ENCODE data around the gene CNTN5. TPM values are rescaled to one million over a fixed set of nuclear protein-coding genes. Genes with fewer than 3 reads are reported as not detected.
"Not testable (repeated sequence)": the region's sequence is repeated elsewhere in the genome, so short reads cannot be mapped to it uniquely, and the experiment has no call there.

Gene CNTN5
- total RNA-seq, 1 donor from 2014 or later = not detected

DNA sequence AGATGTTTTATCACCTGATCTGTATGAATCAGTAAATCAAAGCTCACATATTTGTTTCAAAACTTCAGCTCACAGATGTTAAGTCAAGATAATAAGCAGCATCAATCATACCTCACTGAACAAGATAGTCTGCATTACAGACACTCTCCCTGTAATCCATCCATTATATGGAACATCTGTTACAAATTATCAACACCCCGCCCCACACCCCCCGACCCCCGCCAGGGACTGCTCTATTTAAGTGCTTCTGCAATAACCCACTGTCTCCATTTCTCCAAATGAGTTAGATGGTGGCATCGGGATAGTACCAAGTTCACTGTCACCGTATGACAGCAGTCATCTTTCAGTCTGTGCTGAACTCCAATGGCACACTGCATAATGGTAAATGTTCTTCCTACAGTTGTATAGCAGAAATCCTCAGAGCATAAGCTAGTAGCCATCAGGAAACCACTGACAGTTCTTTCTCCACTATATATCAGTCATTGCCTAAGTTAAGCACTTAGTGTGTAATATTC, 1219.3 kb downstream of the CNTN5 start:
- Histone ChIP-seq H3K9me3 (no peaks in the 10 kb centered on the region), H3K4me1 (no peaks in the 10 kb centered on the region), H3K27me3 (no peaks in the 10 kb centered on the region), H3K4me3 (no peak overlapping the region), H3K27ac (no peak overlapping the region), H3K36me3 (no peaks in the 10 kb centered on the region)
- TF ChIP-seq CTCF (IDR thresholded peaks at IDR 0.05) = no peak
- DNase-seq (no peak), ATAC-seq (no peak)
- intact Hi-C loops (cut with DNase I) = no loop called here

DNA sequence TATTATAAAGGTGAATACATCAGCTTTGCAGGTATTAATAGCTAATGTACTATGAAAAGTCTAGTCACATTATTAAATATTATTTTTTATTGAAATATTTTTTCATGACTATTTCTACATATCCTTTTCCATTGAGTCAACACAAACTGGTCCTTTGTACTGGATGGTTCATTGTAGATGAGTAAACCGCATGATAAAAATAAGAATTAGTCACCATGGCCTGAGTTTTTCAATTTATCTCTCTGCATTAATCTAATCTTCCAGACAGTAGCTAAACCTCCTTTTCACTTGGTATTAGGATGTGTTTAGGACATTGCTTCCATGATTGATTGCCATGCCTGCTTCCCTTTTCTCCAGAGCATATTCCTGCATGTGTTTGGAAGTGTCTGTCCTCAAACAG, 1227.0 kb downstream of the CNTN5 start:
- H3K27ac ChIP-seq = no peak overlapping the region
- no peaks in the 10 kb centered on the region for H3K4me1 ChIP-seq
- intact Hi-C loops (cut with DNase I) = no loop called here
- H3K9me3 ChIP-seq = no peaks in the 10 kb centered on the region
- ATAC-seq (no peak), DNase-seq (no peak)
- no peaks in the 10 kb centered on the region for H3K36me3 ChIP-seq
- no peaks in the 10 kb centered on the region for H3K27me3 ChIP-seq
- no peak for TF ChIP-seq CTCF (IDR thresholded peaks at IDR 0.05)
- no peak overlapping the region for H3K4me3 ChIP-seq

DNA sequence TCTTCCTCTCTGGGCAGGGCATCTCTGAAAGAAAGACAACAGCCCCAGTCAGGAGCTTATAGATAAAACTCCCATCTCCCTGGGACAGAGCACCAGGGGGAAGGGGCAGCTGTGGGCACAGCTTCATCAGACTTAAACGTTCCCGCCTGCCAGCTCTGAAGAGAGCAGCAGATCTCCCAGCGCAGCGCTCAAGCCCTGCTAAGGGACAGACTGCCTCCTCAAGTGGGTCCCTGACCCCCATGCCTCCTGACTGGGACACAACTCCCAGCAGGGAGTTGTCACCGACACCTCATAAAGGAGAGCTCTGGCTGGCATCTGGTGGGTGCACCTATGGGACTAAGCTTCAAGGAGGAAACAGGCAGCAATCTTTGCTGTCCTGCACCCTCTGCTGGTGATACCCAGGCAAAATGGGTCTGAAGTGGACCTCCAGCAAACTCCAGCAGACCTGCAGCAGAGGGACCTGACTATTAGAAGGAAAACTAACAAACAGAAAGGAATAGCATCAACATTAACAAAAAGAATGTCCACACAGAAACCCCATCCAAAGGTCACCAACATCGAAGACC, 1236.6 kb downstream of the CNTN5 start:
- H3K36me3 ChIP-seq; ATAC-seq; H3K27ac ChIP-seq; H3K27me3 ChIP-seq; H3K4me3 ChIP-seq; H3K4me1 ChIP-seq; H3K9me3 ChIP-seq; intact Hi-C loops (cut with DNase I): not testable (repeated sequence)
- peak; percentile 40 for DNase-seq

- no peaks in the 10 kb centered on the region for H3K27me3 ChIP-seq
- no peak for TF ChIP-seq CTCF (IDR thresholded peaks at IDR 0.05)
- H3K9me3 ChIP-seq = no peaks in the 10 kb centered on the region
- intact Hi-C loops (cut with DNase I) = no loop called here
- no peak for ATAC-seq
- H3K27ac ChIP-seq = no peak overlapping the region
- DNase-seq = no peak
- no peak overlapping the region for H3K4me3 ChIP-seq
- H3K4me1 ChIP-seq = no peaks in the 10 kb centered on the region
- H3K36me3 ChIP-seq = no peaks in the 10 kb centered on the region
Measured at GRCh38 chr11:100269516-100269915, 1248.8 kb downstream of the CNTN5 start.

- no peak overlapping the region for H3K4me3 ChIP-seq
- DNase-seq = peak; percentile 44
- H3K27me3 ChIP-seq = no peaks in the 10 kb centered on the region
- H3K9me3 ChIP-seq = no peaks in the 10 kb centered on the region
- no peak for TF ChIP-seq CTCF (IDR thresholded peaks at IDR 0.05)
- ATAC-seq = peak; percentile 32
- intact Hi-C loops (cut with DNase I) = no loop called here
- no peaks in the 10 kb centered on the region for H3K36me3 ChIP-seq
- H3K27ac ChIP-seq = no peak overlapping the region
- no peaks in the 10 kb centered on the region for H3K4me1 ChIP-seq
Measured at GRCh38 chr11:100273066-100273815, 1252.5 kb downstream of the CNTN5 start.

DNA sequence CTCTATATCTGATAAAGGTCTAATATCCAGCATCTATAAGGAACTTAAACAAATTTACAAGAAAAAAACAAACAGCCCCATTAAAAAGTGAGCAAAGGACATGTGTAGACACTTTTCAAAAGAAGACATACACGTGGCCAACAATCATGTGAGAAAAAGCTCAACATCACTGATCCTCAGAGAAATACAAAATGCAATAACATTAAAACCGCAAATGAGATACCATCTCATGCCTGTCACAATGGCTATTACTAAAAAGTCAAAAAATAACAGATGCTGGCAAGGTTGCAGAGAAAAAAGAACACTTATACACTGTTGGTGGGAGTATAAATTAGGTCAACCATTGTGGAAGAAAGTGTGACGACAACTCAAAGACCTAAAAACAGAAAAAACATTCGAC, 1253.7 kb downstream of the CNTN5 start:
- ATAC-seq; H3K4me1 ChIP-seq; DNase-seq; H3K4me3 ChIP-seq; H3K27me3 ChIP-seq; intact Hi-C loops (cut with DNase I); H3K36me3 ChIP-seq; H3K9me3 ChIP-seq; H3K27ac ChIP-seq: not testable (repeated sequence)
